HG03139 (cell line): ENCODE results near the gene VARS1.

ENCODE experiments used
- ATAC-seq: cut with Tn5 transposase; IDR thresholded peaks from one replicate; pipeline ENCODE4 v1.9.1; 2021; ENCODE audit not compliant: unreplicated experiment

VARS1 gene

DNA sequence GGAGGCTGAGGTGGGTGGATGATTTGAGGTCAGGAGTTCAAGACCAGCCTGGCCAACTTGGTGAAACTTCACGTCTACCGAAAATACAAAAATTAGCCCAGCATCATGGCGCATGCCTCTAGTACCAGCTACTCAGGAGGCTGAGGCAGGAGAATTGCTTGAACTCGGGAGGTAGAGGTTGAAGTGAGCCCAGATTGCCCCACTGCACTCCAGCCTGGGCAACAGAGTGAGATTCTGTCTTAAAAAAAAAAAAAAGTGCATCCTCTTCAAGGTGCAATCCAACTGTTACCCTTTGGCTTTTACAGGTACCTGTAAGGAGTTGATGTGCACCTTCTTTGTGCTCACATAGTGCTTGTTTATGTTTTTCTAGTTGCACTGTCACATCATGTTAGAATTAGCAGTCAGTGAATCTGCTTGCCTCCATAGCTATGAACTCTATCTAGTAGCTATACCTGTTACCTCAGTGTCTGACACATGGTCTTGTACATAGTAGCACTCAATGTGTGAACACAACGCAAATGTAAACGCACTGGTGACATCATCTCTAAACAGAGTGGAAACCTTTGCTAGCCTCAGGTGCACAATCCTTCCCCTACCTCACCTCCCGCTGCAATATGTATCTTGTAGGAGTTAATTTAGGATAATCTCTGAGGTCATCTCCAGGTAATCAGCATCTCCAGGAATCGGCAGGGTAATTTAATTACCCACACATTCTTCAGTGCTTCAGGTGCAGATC, 46.1 kb downstream of the VARS1 start:
- ATAC-seq: no peak
